HG03521 (cell line): ENCODE data around the gene HDDC3.
A peak's percentile ranks its signal among the peaks of the same experiment; 100 is the strongest.

ENCODE experiments used
- ATAC-seq: cut with Tn5 transposase; IDR thresholded peaks from one replicate; pipeline ENCODE4 v1.9.1; 2021; ENCODE audit warnings: mild to moderate bottlenecking, moderate library complexity; ENCODE audit not compliant: unreplicated experiment

Gene HDDC3, protein sequence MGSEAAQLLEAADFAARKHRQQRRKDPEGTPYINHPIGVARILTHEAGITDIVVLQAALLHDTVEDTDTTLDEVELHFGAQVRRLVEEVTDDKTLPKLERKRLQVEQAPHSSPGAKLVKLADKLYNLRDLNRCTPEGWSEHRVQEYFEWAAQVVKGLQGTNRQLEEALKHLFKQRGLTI

DNA sequence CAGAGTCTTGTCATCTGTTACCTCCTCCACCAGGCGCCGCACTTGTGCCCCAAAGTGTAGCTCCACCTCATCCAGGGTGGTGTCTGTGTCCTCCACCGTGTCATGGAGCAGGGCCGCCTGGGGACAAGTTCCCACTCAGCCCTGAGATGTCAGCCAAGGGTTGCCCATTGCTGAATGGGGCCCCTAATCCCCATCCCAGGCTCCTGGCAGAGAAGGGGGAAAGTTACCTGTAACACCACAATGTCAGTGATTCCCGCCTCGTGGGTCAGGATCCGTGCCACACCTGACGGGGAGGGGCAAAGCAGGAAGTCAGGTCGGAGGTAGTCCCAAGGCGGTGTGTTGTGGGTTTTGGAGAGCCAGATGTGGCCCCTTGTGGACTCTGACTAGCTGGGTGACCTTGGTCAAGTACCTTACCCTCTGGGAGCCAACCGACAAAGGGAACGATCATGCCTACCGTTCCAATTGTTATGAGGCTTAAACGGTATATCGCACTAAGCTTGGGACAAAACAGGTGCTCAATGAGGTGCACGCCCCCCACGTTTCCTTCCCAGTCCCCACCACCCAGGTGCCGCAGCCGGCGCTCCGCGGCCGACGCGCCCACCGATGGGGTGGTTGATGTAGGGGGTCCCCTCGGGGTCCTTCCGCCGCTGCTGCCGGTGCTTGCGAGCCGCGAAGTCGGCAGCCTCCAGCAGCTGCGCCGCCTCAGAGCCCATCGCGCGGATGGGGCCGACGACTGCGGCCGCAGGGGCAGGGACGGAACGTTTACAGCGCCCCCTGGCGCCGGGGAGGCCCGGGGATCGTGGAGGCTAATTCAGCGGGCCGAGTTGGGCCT, at the start of gene HDDC3:
HDDC3 (minus strand) TSS at position 722 of the 832 bp plus-strand sequence; CDS start at position 713, 9 bp downstream.
- peak; percentile 40 for ATAC-seq

DNA sequence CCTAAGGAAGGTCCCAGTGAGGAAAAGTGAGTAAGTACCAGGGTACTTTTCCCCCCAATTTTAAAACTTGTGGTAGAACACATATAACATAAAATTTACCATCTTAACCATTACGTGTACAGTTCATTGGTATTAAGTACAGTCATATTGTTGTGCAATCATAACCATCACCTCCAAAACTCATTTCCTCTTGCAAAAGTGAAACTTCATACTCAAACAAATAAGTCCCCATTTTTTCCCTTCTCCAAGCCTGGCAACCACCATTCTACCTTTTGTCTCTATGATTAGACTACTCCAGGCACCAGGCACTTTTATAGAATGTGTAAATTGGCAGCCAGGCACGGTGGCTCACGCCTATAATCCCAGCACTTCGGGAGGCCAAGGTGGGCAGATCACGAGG, 49.8 kb upstream of the HDDC3 start:
- ATAC-seq, result no peak

DNA sequence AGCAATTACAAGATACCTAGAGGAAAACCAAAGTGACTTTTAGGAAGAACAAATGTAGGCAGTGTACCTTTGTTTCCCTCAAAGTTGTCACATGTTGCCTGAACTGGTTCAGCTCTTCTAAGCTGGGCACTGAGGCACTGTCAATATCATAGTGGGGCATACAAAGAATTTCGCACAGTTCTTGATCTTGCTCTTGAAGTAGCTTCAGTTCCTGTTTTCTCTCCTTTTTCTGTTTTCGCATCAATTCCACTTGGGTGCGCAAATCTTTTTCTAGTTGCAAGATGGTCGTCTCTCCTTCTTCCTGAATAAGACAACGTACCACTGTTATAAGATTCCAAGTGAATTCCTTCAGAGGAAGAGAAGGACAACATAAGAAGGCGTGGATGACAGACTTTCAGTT, 49.3 kb upstream of the HDDC3 start:
- ATAC-seq, result peak; percentile 67

DNA sequence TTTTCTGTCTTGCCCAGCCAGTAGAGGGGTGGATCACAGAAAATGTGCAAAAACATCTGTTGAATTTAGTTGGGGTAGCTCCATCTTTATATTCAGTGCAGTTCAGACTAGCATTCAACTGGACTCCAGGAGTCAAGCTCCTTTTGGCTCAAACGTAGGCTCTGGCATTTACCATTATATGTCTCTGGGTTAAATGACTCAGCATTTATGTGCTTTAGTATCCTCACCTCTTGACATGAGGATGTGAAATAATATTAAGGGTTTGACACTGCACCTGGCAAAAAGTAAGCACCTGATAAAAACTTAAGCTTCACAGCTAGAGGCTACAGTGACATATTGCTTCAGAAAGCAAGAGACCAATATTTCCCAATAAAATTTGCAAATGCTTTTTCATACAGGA, 47.2 kb upstream of the HDDC3 start:
- no peak for ATAC-seq

DNA sequence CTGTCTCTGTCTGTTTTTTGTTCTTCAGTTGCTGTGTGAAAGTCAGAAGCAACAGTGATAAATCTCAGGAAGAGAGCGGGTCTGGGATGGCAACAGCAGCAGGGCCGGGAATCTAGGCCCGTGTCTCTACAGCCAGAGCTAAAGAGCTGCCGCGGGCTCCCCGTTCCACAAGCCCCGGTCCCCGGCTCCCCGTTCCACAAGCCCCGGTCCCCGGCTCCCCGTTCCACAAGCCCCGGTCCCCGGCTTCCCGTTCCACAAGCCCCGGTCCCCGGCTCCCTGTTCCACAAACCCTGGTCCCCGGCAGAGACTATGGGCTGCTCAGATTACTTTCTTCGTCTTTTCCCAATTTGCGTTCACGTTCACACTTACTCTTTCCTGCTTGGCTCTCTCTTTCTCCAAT, 41.9 kb upstream of the HDDC3 start:
- ATAC-seq, result no peak

DNA sequence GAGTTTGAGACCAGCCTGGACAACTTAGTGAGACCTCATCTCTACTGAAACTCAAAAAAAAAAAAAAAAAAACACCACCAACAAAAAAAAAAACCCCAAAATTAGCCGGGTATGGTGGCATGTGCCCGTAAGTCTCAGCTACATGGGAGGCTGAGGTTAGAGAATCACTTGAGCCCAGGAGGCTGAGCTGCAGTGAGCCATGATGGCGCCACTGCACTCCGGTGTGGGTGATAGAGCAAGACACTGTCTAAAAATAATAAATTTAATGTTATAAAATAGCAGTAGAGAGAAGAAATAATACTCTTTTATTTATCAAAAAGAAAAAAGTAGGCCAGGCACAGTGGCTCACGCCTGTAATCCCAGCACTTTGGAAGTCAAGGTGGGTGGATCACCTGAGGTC, 39.8 kb upstream of the HDDC3 start:
- ATAC-seq, result no peak

DNA sequence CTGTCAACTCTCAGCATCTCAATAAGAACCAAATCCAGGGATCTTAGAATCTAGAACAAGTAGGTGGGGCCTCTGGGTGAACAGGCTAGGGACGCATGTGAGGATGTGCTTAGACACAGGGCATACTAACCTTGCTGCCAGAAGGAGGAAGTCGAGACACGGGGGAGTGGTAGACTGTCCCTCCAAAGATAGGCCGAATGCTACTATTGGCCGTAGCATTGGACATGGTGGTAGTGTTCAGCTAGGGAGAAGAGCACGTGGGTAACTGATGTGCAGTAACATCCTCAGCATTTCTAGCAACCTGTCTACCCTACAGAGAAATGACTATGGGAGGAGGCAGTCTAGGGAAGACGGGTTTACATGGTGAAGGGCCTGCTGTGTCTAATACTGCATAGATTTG, 37.9 kb upstream of the HDDC3 start:
- no peak for ATAC-seq

DNA sequence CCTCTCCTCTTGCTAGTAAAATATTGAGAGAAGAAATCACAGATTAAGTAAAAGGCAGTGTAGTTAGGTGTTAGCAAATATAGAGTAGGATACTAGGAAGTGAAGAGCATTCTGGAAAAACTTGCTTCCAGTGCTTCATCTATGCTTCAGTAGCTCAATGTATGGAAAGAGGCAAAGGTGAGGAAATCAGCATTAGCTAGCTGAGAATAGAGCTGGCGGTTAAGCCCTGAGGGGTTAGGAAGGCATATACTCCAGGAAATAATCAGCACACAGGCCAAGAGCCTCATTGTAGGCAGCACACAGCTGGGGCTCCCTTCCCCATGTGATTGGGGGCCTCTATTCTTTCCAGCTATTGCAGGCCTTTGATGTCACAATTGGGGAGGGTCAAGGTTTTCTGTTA, 36.1 kb upstream of the HDDC3 start:
- ATAC-seq, result no peak

DNA sequence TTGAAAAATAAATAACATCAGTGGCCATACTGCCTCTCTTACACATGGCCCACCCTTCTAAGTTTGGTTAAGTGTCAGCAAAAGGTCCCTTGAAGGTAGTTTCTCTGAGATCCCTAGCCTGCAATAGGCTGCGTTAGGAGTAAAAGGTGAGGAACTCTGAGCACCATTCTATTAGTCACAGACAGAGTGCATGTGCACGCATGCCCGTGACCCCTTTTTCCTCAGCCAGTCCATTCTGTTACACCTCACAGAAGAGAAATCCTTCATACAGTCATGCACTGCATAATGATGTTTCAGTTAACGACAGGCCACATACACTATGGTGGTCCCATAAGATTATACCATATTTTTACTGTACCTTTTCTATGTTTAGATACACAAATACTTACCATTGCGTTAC, 34.9 kb upstream of the HDDC3 start:
- ATAC-seq, result no peak

DNA sequence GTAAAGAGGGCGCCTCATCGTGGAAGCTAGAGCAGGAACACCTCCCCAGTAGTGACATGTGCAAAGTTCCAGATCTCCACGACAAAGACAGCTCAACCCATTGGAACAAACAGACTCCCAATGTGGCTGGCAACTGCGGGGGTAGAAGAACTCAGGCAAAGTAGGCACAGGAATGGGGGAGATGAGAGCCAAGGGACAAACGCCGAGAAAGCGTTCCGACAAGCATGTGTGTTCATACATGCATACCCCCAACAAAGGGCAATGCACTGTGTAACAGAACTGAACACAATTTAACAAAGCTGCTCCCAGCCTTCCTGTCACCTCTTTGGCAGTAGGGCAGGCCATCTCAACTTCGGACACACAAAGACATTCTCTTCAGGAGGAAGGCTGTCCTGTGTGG, 33.9 kb upstream of the HDDC3 start:
- ATAC-seq, result no peak

DNA sequence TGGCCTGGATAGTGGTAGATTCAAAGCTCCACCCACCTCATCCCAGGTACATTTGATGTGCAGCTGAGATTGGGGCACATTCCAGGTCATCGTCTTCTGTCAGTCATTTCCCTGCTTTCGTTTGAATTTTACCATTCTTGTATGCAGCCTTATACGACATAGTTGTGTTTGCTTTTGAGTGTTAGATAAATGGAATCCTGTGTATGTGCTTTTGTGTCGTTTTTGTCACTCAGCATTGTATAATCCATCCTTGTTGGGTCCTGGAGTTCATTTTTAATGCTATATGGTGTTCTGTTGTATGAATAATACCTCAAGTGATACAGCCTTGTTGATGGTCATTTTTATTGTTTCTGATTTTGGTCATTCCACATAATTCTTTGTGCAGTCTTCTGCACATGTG, 29.7 kb upstream of the HDDC3 start:
- ATAC-seq, result no peak

DNA sequence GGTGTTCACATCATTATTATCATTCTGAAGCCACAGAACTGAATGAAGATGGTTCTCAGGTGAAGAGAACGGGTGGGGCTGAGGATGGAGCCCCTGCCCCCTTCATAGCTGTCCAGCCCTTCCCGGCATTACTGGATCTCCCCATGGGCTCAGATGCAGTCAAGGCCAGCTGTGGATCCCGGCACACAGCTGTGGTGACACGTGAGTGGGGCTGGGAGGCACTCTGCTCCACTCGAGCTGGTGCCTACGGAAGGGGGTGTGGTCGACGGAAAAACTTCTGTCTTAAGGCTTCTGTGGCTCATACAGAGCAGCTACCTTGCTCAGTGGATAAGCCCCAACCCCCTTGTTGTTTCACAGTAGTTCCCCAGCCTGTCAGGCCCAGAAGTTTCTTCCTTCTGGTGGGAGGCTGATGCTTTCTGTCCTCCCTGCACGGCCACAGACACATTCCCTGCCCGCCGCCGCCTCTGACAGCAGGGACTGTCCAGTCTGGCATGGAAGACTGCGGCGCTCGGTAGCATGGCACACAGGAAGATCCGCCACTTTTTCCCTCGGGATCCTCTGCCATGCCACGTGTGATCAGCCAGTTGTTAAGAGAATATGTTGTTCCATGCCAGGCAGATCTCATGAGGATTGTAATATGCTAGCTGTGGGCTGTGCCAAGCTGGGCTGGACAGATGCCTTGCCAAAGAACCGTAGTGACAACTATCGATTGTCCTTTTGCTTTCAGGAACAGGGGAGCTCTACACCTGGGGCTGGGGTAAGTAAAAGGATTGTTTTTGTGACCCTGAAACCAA, 28.1 kb upstream of the HDDC3 start:
- no peak for ATAC-seq

DNA sequence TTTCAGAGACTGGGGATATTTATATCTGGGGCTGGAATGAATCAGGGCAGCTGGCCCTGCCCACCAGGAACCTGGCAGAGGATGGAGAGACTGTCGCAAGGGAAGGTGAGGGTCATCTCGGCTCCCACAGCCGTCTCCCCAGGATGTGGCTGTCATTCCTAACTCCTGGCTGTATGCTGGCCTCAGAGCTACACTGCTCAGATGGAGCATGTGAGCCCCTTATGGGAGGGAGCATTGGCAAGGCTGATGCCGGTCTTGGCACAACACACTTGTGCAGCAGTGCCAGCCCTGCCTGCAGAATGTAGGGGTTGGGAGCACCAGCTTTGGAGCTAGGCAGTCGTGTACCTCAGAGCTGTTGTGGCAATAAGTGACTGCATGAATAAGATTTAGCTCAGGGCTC, 27.5 kb upstream of the HDDC3 start:
- ATAC-seq, result no peak

DNA sequence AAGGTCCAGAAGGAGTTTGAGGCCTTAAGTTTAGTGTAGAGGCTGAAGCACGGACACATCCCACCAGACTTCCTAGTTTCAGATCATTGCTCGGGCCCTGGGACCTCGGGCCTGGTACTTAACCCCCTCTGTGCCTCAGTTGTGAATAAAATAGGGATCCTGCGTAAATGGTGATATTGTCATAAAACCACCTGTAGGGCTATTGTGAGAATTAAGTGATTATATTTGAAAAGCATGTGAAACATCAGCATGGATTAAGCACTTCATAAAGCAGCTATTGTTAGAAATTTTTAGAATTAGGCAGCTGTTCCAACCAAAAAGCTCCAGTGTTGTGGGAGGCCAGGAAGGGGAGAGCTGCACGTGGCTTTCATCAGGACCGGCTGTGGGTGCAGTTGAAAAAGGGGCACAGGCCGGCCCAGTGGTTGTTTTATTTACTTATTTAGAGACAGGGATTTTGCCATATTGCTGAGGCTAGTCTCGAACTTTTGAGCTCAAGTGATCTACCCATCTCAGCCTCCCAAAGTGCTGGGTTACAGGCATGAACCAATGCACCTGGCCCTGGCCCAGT, 26.8 kb upstream of the HDDC3 start:
- ATAC-seq, result no peak

DNA sequence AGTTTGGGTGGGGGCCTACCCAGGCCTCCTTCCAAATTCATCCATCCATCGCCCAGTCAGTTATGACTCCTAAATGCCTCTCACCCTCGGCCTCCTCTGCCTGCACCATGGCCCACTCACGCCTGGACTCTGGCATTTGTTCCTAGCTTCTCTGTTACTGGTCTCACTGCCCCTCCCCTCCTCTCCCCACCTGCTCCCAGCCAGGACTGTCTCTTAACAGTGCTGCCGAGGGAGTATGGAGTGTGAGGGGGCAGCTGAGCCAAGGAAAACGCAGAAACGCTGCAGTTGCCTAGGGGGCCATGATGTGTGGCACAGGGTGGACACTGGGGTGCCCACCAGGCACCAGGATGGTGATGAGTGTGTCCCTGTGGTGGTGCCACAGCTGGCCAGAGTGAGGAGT, 25.4 kb upstream of the HDDC3 start:
- ATAC-seq, result no peak

DNA sequence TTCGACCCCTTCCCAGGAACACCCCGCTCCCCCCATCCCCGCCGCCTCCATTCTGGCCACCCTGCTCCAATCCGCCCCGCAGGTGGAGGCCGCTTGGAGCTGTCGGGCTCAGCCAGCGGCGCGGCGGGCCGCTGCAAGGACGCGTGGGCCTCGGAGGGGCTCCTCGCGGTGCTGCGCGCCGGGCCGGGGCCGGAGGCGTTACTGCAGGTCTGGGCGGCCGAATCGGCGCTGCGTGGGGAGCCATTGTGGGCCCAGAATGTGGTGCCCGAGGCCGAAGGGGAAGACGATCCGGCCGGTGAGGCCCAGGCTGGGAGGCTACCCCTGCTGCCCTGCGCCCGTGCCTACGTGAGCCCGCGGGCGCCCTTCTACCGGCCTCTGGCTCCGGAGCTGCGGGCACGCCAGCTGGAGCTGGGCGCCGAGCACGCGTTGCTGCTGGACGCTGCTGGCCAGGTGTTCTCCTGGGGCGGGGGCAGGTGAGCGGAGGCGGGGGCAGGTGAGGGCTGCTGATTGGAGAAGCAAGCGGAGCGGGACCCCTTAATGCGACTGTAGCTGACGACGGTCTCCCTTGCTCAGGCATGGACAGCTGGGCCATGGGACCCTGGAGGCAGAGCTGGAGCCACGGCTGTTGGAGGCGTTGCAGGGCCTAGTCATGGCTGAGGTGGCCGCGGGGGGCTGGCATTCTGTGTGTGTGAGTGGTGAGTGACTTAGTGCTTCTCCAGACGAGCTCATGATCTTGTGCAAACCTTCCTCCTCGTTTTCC, 24.9 kb upstream of the HDDC3 start:
- no peak for ATAC-seq

DNA sequence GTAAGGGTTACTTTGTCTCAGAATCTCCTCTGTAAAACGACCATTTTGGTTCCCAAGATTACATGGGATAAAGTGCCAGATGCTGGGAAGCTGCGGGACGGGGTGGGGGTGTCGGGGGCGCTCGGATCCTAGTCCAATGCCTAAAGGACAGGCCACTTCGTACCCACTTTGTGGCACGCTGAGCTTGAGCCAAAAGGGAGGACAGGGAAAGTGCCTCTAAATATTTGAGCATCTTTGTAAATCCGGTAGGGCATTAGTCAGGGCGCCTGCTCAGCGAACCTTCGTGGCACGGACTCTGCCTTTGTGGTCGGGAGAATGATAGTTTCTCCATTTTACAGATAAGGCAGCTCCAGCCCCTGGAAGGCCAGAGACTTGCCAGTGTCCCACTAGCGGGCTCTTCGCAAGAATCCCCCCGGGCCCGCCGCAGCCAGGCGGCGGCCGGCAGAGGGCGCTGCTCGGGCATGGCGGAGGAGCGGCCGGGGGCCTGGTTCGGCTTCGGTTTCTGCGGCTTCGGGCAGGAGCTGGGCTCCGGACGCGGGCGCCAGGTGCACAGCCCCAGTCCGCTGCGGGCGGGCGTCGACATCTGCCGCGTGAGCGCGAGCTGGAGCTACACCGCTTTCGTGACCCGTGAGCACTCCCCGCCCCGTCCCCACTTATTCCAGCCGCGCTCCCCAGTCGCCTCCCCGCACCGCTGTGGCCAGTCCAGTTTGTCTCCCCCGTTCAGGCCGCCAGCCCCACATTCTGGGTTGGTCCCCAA, 24.1 kb upstream of the HDDC3 start:
- ATAC-seq, result peak; percentile 29

DNA sequence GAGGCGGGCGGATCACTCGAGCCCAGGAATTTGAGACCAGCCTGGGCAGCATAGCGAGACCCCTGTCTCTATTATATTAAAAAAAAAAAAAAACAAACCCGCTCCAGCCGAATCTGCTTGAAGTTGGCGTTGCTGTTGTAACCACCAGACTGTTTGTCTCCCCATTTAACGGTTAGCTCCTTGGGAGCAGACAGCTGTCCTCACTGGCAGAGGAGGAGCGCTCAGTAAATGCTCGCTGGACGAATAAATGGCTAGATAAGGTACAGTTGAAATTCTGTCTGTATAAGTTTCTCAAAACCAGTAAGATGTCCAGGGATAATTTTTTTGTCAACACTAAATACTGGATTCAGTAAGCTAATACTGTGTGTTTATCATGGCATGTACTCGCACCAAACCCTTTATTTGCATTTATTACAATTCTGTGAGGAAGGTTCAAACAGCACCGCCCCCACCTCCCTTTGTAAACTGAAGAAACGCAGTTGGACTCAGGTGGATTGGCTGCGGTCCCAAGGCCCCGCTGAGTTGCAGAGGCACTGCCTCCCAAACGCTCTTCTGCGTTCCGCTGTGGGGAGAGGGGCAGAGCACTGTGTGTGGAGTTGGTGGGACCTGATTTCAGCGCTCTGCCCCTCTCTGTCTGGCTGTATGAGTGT, 23.4 kb upstream of the HDDC3 start:
- no peak for ATAC-seq
